HepG2 (cell line): Measurements from ENCODE around the gene GLCE. TPM values are rescaled to one million over a fixed set of nuclear protein-coding genes. Genes with fewer than 3 reads are reported as not detected.

ENCODE experiments used
- ATAC-seq: fragments of 200-7000 bp; cut with Tn5 transposase; 3 replicates; pipeline ENCODE4 v1.9.1; 2020; ENCODE audit warnings: mild to moderate bottlenecking, moderate library complexity
- BruUV-seq: library from RNA; stranded (reverse); fragments of 400-500 nt; replicated peaks from 2 replicates; lab custom pipeline; 2021; lab: Mats Ljungman, UMichigan
- CTCF ChIA-PET: fragments of 300-600 bp; formaldehyde crosslinking; extraction: SDS; loops from one replicate; lab custom pipeline; 2021; ENCODE audit warnings: low total read pairs, inconsistent platforms, low intra/inter-chr PET ratio; lab: Yijun Ruan, JAX
- POLR2A ChIA-PET: fragments of 350-600 bp; sonication (Branson Sonifier 250); formaldehyde crosslinking; loops from one replicate; lab custom pipeline; 2020; ENCODE audit warnings: antibody characterized with exemption, inconsistent platforms; lab: Yijun Ruan, JAX
- DNase-seq: peaks from one replicate; pipeline ENCODE4 v3.0.0-alpha.2; 2015; ENCODE audit warnings: low spot score
- FAIRE-seq: peaks from 3 replicates; lab custom pipeline; 2011; peaks lifted over from hg19 to GRCh38; lab: Jason Lieb, UNC
- H2AFZ ChIP-seq: one replicate; pipeline ENCODE4 v1.6.1; 2011; ENCODE audit warnings: low read length, inconsistent platforms
- H3K27ac ChIP-seq: fragments of 300-600 bp; 3 replicates; pipeline ENCODE4 v1.8.0; 2011; ENCODE audit warnings: mixed run types, mild to moderate bottlenecking, mixed read lengths, low read length, inconsistent platforms; ENCODE audit not compliant: insufficient read depth; ENCODE audit errors: extremely low read length
- H3K27me3 ChIP-seq, 2 experiments: fragments of 200-600 bp in 1 of 2; 2 replicates in 1 of 2; 3 replicates in 1 of 2; pipeline versions ENCODE4 v1.6.0 to v1.8.0; 2011; ENCODE audit warnings: low read length in 2 of 2, mild to moderate bottlenecking in 2 of 2, moderate library complexity in 2 of 2, inconsistent platforms in 1 of 2; ENCODE audit not compliant: insufficient read depth in 2 of 2, control insufficient read depth in 1 of 2
- H3K36me3 ChIP-seq, 2 experiments: fragments of 200-600 bp in 1 of 2; replicated peaks in 1 of 2; 2 replicates in 1 of 2; 3 replicates in 1 of 2; pipeline versions ENCODE4 v1.5.1 to v1.8.0; 2011; ENCODE audit warnings: low read length in 2 of 2, inconsistent platforms in 1 of 2; ENCODE audit not compliant: insufficient read depth in 2 of 2, control insufficient read depth in 1 of 2
- H3K4me1 ChIP-seq: 2 replicates; pipeline ENCODE4 v1.5.1; 2012; ENCODE audit warnings: low read length, inconsistent platforms; ENCODE audit not compliant: insufficient read depth
- H3K4me2 ChIP-seq: 2 replicates; pipeline ENCODE4 v1.6.0; 2011; ENCODE audit warnings: low read depth, low read length, inconsistent platforms
- H3K4me3 ChIP-seq, 3 experiments: fragments of 200-600 bp in 1 of 3; sonication (generic), shearing (Covaris generic) in 1 of 3; replicated peaks in 1 of 3; 2 replicates each; pipeline ENCODE4 v1.5.1; 2011 to 2016; ENCODE audit warnings: low read length in 3 of 3, inconsistent platforms in 2 of 3, low read depth in 2 of 3, mild to moderate bottlenecking in 2 of 3, control low read depth in 1 of 3, mixed read lengths in 1 of 3; ENCODE audit not compliant: insufficient read depth in 1 of 3
- H3K79me2 ChIP-seq: one replicate; pipeline ENCODE4 v1.6.1; 2011; ENCODE audit warnings: low read length, inconsistent platforms; ENCODE audit not compliant: insufficient read depth
- H3K9ac ChIP-seq: 2 replicates; pipeline ENCODE4 v1.6.0; 2011; ENCODE audit warnings: mild to moderate bottlenecking, low read depth, low read length, inconsistent platforms; ENCODE audit not compliant: insufficient read depth
- H3K9me3 ChIP-seq: 2 replicates; pipeline ENCODE4 v1.5.1; 2012; ENCODE audit warnings: mild to moderate bottlenecking, low read length
- H4K20me1 ChIP-seq: 2 replicates; pipeline ENCODE4 v1.6.0; 2011; ENCODE audit warnings: inconsistent platforms, mild to moderate bottlenecking, low read length, moderate library complexity; ENCODE audit not compliant: insufficient read depth
- GFI1 ChIP-seq: sonication (generic); formaldehyde crosslinking; IDR thresholded peaks from 2 replicates; pipeline ENCODE4 v1.5.0; 2020; ENCODE audit warnings: missing genetic modification reagents, mild to moderate bottlenecking, borderline replicate concordance
- MAFF ChIP-seq: IDR thresholded peaks from 2 replicates; pipeline ENCODE4 v1.6.1; 2011; ENCODE audit warnings: low read depth, low read length, improper control_type of control experiment
- MAFK ChIP-seq, 2 experiments: IDR thresholded peaks in 1 of 2; conservative IDR thresholded peaks in 1 of 2; 2 replicates each; pipeline ENCODE4 v1.6.1; 2011; ENCODE audit warnings: improper control_type of control experiment in 2 of 2, low read length in 2 of 2
- MTERF4 ChIP-seq: sonication (generic); formaldehyde crosslinking; IDR thresholded peaks from 2 replicates; pipeline ENCODE4 v1.8.0; 2023; ENCODE audit warnings: mild to moderate bottlenecking, missing genetic modification reagents
- ZBTB34 ChIP-seq: sonication (generic); formaldehyde crosslinking; IDR thresholded peaks from 2 replicates; pipeline ENCODE4 v1.8.0; 2022; ENCODE audit warnings: mild to moderate bottlenecking, missing genetic modification reagents
- ZGPAT ChIP-seq: IDR thresholded peaks from 2 replicates; pipeline ENCODE4 v1.6.1; 2016; ENCODE audit warnings: mild to moderate bottlenecking
- WGBS: methylation state at CpG from one replicate; pipeline ENCODE4 v1.1.6; 2017; ENCODE audit warnings: low lambda C conversion rate; 5-methylcytosine and 5-hydroxymethylcytosine counted together
- in situ Hi-C: cut with HindIII; loops from 2 replicates; pipeline ENCODE4 v1.10.0; 2017; ENCODE audit warnings: low pct_unique_long_range_greater_than_20kb; ENCODE audit not compliant: extremely low pct_ligation_motif_present
- intact Hi-C: fragments of 100-400 bp; cut with micrococcal nuclease; formaldehyde crosslinking; loops from one replicate; pipeline ENCODE4 v1.10.0; 2022; ENCODE audit not compliant: unreplicated experiment
- polyA plus RNA-seq, 8 experiments: library from polyadenylated mRNA; depleted of rRNA in 3 of 8; stranded (reverse) in 7 of 8; unstranded in 1 of 8; fragments of >200 nt; fragmentation: Illumina TruSeq in 4 of 8; extraction: Trizol in 4 of 8; gene quantifications; 2 replicates each; pipeline versions ENCODE4 v1.2.1 to v1.2.3, GENCODE V29; 2011 to 2016; ENCODE audit warnings: low read depth in 4 of 8, missing spikeins in 1 of 8, mixed read lengths in 1 of 8; ENCODE audit not compliant: insufficient read depth in 1 of 8
- total RNA-seq, 5 experiments: library from RNA; depleted of rRNA; stranded (reverse); fragments of >200 nt; fragmentation: Illumina TruSeq; extraction: Trizol; gene quantifications; 2 replicates each; pipeline ENCODE4 v1.2.3, GENCODE V29; 2016; ENCODE audit warnings: low read depth in 1 of 5

GLCE gene
- total and polyA plus RNA-seq, 2 of the 13 experiments (the other 11 are each of a cell fraction or from before 2014, with no cell fraction given), result 12.9 to 23.4 TPM

GRCh38 chr15:69313432-69314000, 153.1 kb downstream of the GLCE start (continued):
- no peak for TF ChIP-seq GFI1 (CRISPR knock-in tag)

GRCh38 chr15:69314131-69314530, 153.7 kb downstream of the GLCE start:
- CTCF ChIA-PET, result no interaction called here
- H4K20me1 ChIP-seq, result no peaks in the 10 kb centered on the region
- in situ Hi-C loops (no loop called here), intact Hi-C loops (no loop called here)
- H3K4me2 ChIP-seq, result no peak overlapping the region
- peaks cover 2 to 21% of the 10 kb centered on the region in 2 experiments; a peak in 4 of 5 replicates for H3K27me3 ChIP-seq
- no peak overlapping the region for H3K27ac ChIP-seq
- FAIRE-seq, result no peak
- POLR2A ChIA-PET, result no interaction called here
- H3K36me3 ChIP-seq, result no peaks in the 10 kb centered on the region
- no peak overlapping the region for H2AFZ ChIP-seq
- WGBS, result 51% methylated on average over 6 of the region's 6 CpGs
- TF ChIP-seq MAFK (conservative IDR thresholded peaks at IDR 0.05 in 1 of 2, IDR thresholded peaks at IDR 0.05 in 1 of 2; ENCODE audit: low read length in 2 of 2) (peak in 1 of 2 experiments; percentile 12; a peak in 1 of 4 replicates), ZBTB34 (CRISPR knock-in tag) (no peak), ZGPAT (no peak), MAFF (0 out of 2 replicates have a peak, but pooled peaks have one; percentile 7), MTERF4 (CRISPR knock-in tag) (no peak)
- H3K9ac ChIP-seq, result no peak overlapping the region
- DNase-seq, result no peak
- BruUV-seq, result no TSS peak
- H3K79me2 ChIP-seq, result no peaks in the 10 kb centered on the region
- H3K4me1 ChIP-seq, result no peaks in the 10 kb centered on the region
- no peak for ATAC-seq
- no peak overlapping the region for H3K4me3 ChIP-seq
- no peaks in the 10 kb centered on the region for H3K9me3 ChIP-seq
